ENCODE measurements around the gene PLPP4.
A peak's percentile ranks its signal among the peaks of the same experiment; 100 is the strongest.

PLPP4 gene

DNA sequence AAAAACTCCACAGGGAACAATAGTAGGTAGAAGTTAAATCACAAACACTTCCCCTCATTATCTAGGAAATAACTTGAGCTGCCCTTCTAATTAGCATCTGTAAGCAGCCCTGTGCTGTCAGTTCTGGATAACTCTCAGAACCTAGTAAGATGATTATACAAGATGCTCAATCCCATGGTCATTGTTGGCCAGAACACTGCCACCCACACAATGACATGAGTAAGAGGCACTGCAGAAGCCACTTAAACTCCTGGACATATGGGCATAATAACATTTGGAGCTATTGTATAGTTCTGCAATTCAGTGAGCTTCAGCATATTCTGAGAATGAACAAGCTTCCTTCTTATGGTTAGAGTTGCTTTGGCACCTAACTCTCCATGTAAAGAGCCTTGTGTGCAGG, 153.8 kb downstream of the PLPP4 start:
- DNase-seq (ENCODE audit: low spot score): no peak

DNA sequence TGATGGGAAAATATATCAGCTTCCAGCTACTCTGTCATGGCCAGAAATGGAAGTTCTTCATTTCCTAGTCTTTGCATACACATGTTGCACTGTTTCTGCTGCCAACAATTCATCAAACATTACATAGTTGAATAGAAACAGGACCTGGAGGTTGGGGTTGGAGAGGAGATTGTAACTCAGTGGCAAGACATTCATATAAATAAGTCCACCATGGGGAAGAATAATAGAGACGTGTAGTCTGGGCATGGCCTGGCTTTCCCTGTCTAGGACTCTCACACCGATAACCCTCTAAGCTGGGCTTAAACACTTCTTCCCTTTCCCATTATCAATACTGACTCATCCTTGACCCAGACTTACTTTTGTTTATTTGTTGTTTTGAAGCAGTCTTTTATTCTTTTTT, 155.7 kb downstream of the PLPP4 start:
- DNase-seq (ENCODE audit: low spot score): no peak

DNA sequence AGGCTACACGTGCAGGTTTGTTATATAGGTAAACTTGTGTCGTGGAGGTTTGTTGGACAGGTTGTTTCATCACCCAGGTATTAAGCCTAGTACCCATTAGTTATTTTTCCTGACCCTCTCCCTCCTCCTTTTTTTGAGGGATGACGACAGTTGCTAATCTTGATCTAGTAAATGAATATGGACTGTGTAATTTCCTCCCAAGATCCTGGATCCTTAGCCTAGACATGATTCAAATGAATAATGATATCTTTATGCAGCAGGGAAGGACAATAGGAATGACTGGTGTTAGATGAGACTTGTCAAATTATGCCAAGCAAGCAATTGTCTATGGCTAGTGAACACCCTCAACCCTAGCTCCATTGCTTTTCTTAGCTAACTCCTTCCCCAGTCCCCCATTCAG, 156.2 kb downstream of the PLPP4 start:
- no peak for DNase-seq (ENCODE audit: low spot score)

DNA sequence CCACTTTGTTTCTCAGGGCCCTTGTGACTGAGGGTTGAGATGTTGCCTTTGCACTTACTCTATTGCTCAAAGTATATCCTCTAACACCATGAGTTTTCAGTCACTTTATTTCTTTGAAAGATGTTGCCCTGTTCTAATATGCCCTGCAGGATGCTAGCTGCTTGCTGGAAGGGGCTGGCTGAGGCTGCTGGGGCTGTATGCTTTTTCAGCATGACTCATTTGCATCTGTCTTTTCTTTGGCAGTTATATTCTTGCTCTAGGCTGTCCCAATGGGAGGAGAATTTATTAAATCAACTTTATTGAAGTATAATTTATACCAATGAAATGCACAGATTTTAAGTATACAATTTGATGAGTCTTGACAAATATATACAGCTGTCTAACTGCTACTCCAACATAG, 157.7 kb downstream of the PLPP4 start:
- DNase-seq (ENCODE audit: low spot score): peak; percentile 23

DNA sequence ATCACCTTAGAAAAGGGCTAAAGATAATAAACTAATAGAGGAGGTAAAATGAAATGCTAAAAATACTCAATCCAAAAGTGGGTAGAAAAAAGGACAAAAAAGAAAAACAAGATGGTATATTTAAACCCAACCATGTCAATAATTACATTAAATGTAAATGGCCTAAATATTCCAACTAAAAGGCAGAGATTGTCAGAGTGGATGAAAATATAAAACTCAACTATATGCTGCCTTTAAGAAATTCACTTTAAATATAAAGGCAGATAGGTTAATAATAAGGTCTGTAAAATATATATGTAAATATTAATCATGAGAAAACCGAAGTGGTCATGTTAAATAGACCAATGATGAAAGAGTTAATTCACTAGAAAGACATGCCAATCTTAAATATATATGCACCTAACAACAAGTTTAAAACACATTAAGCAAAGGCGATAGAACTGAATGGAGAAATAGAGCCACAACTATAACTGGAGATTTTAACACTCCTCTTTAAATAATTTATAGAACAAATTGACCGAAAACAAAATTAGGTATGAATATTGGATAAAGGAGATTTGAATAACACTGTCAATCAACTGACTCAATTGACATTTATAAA, 159.4 kb downstream of the PLPP4 start:
- no peak for DNase-seq (ENCODE audit: low spot score)

DNA sequence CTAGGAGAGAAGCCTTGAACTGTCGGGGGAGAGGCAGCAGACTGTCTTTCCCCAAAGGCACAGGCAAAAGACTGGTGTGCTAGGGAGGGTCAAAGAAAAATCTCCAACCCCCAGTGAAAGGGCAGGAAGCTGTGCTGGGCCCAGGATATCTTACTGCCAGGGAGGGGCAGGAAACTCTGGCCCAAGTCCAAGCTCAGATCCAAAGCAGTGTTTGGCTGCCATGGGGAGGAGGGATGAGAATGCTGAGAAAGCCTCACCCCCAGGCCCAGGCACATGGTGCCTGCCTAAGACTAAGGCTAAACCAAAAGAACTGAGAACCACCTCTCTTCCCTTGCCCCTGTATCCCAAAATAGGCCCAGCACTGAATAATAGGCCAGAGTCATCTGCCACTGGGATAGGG, 171.2 kb downstream of the PLPP4 start:
- DNase-seq (ENCODE audit: low spot score): no peak

DNA sequence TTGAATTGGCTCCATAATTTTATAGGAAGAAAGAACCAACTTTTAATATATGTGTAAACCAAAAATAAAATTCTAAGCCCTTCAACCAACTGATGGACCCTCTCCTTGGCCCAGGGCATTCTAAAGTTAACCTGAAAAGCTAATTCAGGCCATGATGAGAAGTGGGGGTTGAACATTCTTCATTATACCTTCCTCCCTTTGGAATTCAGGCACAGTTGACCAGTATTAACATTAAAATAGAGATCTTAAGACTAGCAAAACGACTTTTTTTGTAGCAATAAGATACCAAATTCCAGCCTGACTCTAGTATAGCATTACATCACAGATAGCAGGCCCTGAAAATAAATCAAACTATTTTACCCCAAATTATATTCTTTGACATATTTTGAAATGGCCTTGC, 173.2 kb downstream of the PLPP4 start:
- DNase-seq (ENCODE audit: low spot score): no peak

DNA sequence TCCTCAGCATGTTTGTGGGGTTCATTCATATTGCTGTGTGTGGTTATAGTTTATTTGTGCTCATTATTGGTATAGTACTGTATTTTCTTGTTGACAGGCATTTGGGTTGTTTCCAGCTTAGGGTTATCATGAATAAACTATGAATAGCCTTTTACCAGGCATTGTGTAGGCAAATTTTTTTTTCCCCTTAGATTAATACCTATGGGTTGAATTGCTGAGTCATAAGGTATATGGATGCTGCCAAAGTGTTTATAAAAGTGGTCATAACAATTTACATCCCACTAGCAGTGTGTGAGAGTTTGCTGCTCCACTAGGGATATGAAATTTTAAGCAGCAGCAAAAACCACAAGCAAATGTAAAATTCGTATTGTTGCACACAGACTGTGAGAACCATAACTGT, 175.0 kb downstream of the PLPP4 start:
- DNase-seq (ENCODE audit: low spot score): no peak

DNA sequence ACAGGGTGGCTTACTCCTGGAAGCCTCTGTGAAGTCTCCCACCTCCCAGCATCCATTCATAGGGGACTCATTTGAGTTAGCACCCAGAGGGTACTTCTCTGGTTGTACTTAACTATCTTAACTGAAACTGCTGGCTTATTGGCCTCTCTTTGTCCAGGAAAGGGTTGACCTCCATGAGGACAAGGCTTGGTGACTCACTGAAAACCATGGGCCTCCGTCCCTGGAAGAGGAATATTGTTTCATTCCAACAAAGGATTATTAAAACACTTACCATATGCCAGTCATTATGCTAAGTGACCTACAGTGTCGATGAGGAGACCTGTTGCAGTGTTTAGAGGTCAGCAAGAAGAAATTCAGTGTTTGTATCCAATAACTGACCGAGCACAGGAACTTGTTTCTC, 175.9 kb downstream of the PLPP4 start:
- no peak for DNase-seq (ENCODE audit: low spot score)

DNA sequence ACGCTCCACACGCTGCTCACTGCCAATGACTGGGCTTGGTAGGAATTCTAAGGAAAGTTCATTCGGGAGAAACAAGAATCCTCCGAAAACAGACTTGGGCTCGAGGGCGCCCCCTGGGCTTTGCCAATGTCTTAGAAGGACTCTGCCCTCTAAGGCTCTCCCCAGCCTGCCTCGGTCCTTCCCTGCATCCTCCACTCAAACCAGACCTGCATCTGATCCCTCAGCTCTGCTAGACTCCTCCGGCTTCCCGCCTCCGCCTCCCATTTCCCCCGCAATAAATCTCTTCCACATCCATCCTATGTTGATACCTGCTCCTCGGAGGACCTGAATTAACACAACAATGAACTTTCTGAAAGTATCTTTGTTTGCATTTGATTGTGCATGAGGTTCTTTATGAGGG, 177.6 kb downstream of the PLPP4 start:
- DNase-seq (ENCODE audit: low spot score): no peak
